ENCODE data around the gene DENND6A.
"Not testable (repeated sequence)": the region's sequence is repeated elsewhere in the genome, so short reads cannot be mapped to it uniquely, and the experiment has no call there.

The DENND6A gene

GRCh38 chr3:57646723-57647122 is 46.2 kb downstream of the DENND6A start:
- Histone ChIP-seq H3K27ac (ENCODE audit: low read length) (no peak overlapping the region), H3K4me1 (ENCODE audit: low read length) (no peaks in the 10 kb centered on the region), H3K4me3 (ENCODE audit: low read length) (no peak overlapping the region), H3K79me2 (ENCODE audit: low read length) (no peaks in the 10 kb centered on the region), H3K9ac (ENCODE audit: low read length) (no peak overlapping the region), H3K9me2 (replicated peaks; ENCODE audit: insufficient read depth, low read length) (no peaks in the 10 kb centered on the region), H3F3A (ENCODE audit: insufficient read depth, low read length) (no peaks in the 10 kb centered on the region), H2AFZ (ENCODE audit: low read length) (no peak overlapping the region), H3K9me3 (replicated peaks; ENCODE audit: insufficient read depth, low read length) (no peaks in the 10 kb centered on the region), H3K4me2 (ENCODE audit: low read depth, low read length) (no peak overlapping the region), H3K27me3 (replicated peaks; ENCODE audit: insufficient read depth, low read length) (no peaks in the 10 kb centered on the region), H4K20me1 (ENCODE audit: insufficient read depth, low read length) (no peaks in the 10 kb centered on the region), H3K36me3 (replicated peaks; ENCODE audit: insufficient read depth, low read length) (no peaks in the 10 kb centered on the region)
- TF ChIP-seq EZH2phosphoT487 (IDR thresholded peaks at IDR 0.05; ENCODE audit: low read length) (no peak), CTCF (IDR thresholded peaks at IDR 0.05; ENCODE audit: low read length) (no peak), EZH2 (optimal IDR thresholded peaks at IDR 0.05; ENCODE audit: low read depth, low read length) (no peak)
- DNase-seq, result no peak

GRCh38 chr3:57644740-57645139 is 48.1 kb downstream of the DENND6A start:
- Histone ChIP-seq H3K27me3 (replicated peaks; ENCODE audit: insufficient read depth, low read length) (no peaks in the 10 kb centered on the region), H4K20me1 (ENCODE audit: insufficient read depth, low read length) (no peaks in the 10 kb centered on the region), H3K9me3 (replicated peaks; ENCODE audit: insufficient read depth, low read length) (no peaks in the 10 kb centered on the region), H3K9me2 (replicated peaks; ENCODE audit: insufficient read depth, low read length) (no peaks in the 10 kb centered on the region), H3F3A (ENCODE audit: insufficient read depth, low read length) (no peaks in the 10 kb centered on the region), H3K4me1 (ENCODE audit: low read length) (no peaks in the 10 kb centered on the region), H3K36me3 (replicated peaks; ENCODE audit: insufficient read depth, low read length) (no peaks in the 10 kb centered on the region), H3K27ac (ENCODE audit: low read length) (no peak overlapping the region), H3K4me2 (ENCODE audit: low read depth, low read length) (no peak overlapping the region), H2AFZ (ENCODE audit: low read length) (no peak overlapping the region), H3K79me2 (ENCODE audit: low read length) (no peaks in the 10 kb centered on the region), H3K4me3 (ENCODE audit: low read length) (no peak overlapping the region), H3K9ac (ENCODE audit: low read length) (no peak overlapping the region)
- no peak for TF ChIP-seq CTCF (IDR thresholded peaks at IDR 0.05; ENCODE audit: low read length)
- TF ChIP-seq EZH2 (optimal IDR thresholded peaks at IDR 0.05; ENCODE audit: low read depth, low read length), result no peak
- TF ChIP-seq EZH2phosphoT487 (IDR thresholded peaks at IDR 0.05; ENCODE audit: low read length), result no peak
- no peak for DNase-seq

- no peaks in the 10 kb centered on the region for H3K9me3 ChIP-seq (replicated peaks; ENCODE audit: insufficient read depth, low read length)
- H3K4me1 ChIP-seq (ENCODE audit: low read length), result no peaks in the 10 kb centered on the region
- no peak for DNase-seq
- TF ChIP-seq EZH2phosphoT487 (IDR thresholded peaks at IDR 0.05; ENCODE audit: low read length) (no peak), EZH2 (optimal IDR thresholded peaks at IDR 0.05; ENCODE audit: low read depth, low read length) (no peak), CTCF (IDR thresholded peaks at IDR 0.05; ENCODE audit: low read length) (no peak)
- no peak overlapping the region for H3K4me3 ChIP-seq (ENCODE audit: low read length)
- no peak overlapping the region for H2AFZ ChIP-seq (ENCODE audit: low read length)
- H3K27me3 ChIP-seq (replicated peaks; ENCODE audit: insufficient read depth, low read length), result no peaks in the 10 kb centered on the region
- no peaks in the 10 kb centered on the region for H3K36me3 ChIP-seq (replicated peaks; ENCODE audit: insufficient read depth, low read length)
- no peak overlapping the region for H3K4me2 ChIP-seq (ENCODE audit: low read depth, low read length)
- no peak overlapping the region for H3K27ac ChIP-seq (ENCODE audit: low read length)
- no peaks in the 10 kb centered on the region for H3K9me2 ChIP-seq (replicated peaks; ENCODE audit: insufficient read depth, low read length)
- H3F3A ChIP-seq (ENCODE audit: insufficient read depth, low read length), result no peaks in the 10 kb centered on the region
- no peaks in the 10 kb centered on the region for H4K20me1 ChIP-seq (ENCODE audit: insufficient read depth, low read length)
- no peak overlapping the region for H3K9ac ChIP-seq (ENCODE audit: low read length)
- H3K79me2 ChIP-seq (ENCODE audit: low read length), result no peaks in the 10 kb centered on the region
Observed at GRCh38 chr3:57637391-57637790, 55.5 kb downstream of the DENND6A start.

- H3K9me3 ChIP-seq (replicated peaks; ENCODE audit: insufficient read depth, low read length); H3K27ac ChIP-seq (ENCODE audit: low read length); H3K36me3 ChIP-seq (replicated peaks; ENCODE audit: insufficient read depth, low read length); DNase-seq; H3K9me2 ChIP-seq (replicated peaks; ENCODE audit: insufficient read depth, low read length); H3F3A ChIP-seq (ENCODE audit: insufficient read depth, low read length); H3K4me1 ChIP-seq (ENCODE audit: low read length); H3K9ac ChIP-seq (ENCODE audit: low read length); H3K27me3 ChIP-seq (replicated peaks; ENCODE audit: insufficient read depth, low read length); H3K4me3 ChIP-seq (ENCODE audit: low read length); H3K79me2 ChIP-seq (ENCODE audit: low read length); H2AFZ ChIP-seq (ENCODE audit: low read length); H4K20me1 ChIP-seq (ENCODE audit: insufficient read depth, low read length); H3K4me2 ChIP-seq (ENCODE audit: low read depth, low read length): not testable (repeated sequence)
Observed at GRCh38 chr3:57634259-57634658, 58.6 kb downstream of the DENND6A start.

Data from MM.1S (cell line).